Stimulated activated naive CD8-positive, alpha-beta T cell treated with anti-CD3 and anti-CD28 coated beads, Interleukin-15, Interleukin-2, amounts not matched to agents 100 ng/mL and 50 ng/mL, for 24 hours (primary cell): ENCODE measurements around the gene RAB43.
"Not testable (repeated sequence)": the region's sequence is repeated elsewhere in the genome, so short reads cannot be mapped to it uniquely, and the experiment has no call there.

Experiments
- H3K27ac Mint-ChIP-seq: one replicate; pipeline ENCODE4 v1.8.0; 2021; ENCODE audit warnings: mild to moderate bottlenecking, mixed read lengths
- H3K27me3 Mint-ChIP-seq: one replicate; pipeline ENCODE4 v1.8.0; 2021; ENCODE audit warnings: mixed read lengths
- H3K36me3 Mint-ChIP-seq: one replicate; pipeline ENCODE4 v1.8.0; 2021; ENCODE audit warnings: low read depth, mixed read lengths
- H3K4me1 Mint-ChIP-seq: one replicate; pipeline ENCODE4 v1.8.0; 2021; ENCODE audit warnings: low read depth, mixed read lengths
- H3K4me3 Mint-ChIP-seq: one replicate; pipeline ENCODE4 v1.8.0; 2021; ENCODE audit warnings: mild to moderate bottlenecking, mixed read lengths
- H3K9me3 Mint-ChIP-seq: one replicate; pipeline ENCODE4 v1.8.0; 2021; ENCODE audit warnings: mixed read lengths

Gene RAB43

GRCh38 chr3:129087138-129087702, 34.4 kb downstream of the RAB43 start:
- Mint-ChIP-seq H3K27me3 (no peaks in the 10 kb centered on the region), H3K9me3 (no peaks in the 10 kb centered on the region), H3K36me3 (peaks cover 3% of the 10 kb centered on the region), H3K27ac (no peak overlapping the region), H3K4me3 (no peak overlapping the region), H3K4me1 (no peaks in the 10 kb centered on the region)

DNA sequence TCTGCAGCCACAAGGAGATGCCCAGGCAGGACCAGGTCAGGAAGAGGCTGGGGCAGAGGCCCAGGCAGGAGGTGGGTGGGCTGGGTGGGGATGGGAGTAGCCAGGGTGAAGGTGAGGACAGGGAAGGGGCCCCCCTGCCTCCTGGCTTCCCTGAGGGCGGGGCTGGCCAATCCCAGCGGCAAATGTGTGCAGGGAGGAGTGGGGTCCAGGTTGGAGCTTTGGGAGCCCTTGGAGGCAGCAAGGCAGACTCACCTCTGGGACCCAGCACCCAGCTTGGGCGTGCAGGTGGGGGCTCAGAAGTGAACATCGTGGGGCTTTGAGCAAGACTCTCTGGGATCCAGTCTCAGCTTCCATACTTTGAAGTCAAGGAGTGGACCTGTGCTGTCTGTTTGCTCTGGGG, 35.8 kb downstream of the RAB43 start:
- Mint-ChIP-seq H3K27ac (no peak overlapping the region), H3K27me3 (no peaks in the 10 kb centered on the region), H3K4me3 (no peak overlapping the region), H3K36me3 (no peaks in the 10 kb centered on the region), H3K4me1 (peaks cover 6% of the 10 kb centered on the region), H3K9me3 (no peaks in the 10 kb centered on the region)

- Mint-ChIP-seq H3K27me3 (no peaks in the 10 kb centered on the region), H3K27ac (no peak overlapping the region), H3K4me3 (no peak overlapping the region), H3K36me3 (no peaks in the 10 kb centered on the region), H3K9me3 (no peaks in the 10 kb centered on the region), H3K4me1 (peaks cover 6% of the 10 kb centered on the region)
Observed at GRCh38 chr3:129085165-129085715, 36.4 kb downstream of the RAB43 start.

- Mint-ChIP-seq H3K27me3 (no peaks in the 10 kb centered on the region), H3K4me3 (no peak overlapping the region), H3K9me3 (no peaks in the 10 kb centered on the region), H3K4me1 (peaks cover 6% of the 10 kb centered on the region), H3K27ac (no peak overlapping the region), H3K36me3 (no peaks in the 10 kb centered on the region)
Observed at GRCh38 chr3:129084501-129084900, 37.1 kb downstream of the RAB43 start.

GRCh38 chr3:129082026-129082425, 39.6 kb downstream of the RAB43 start:
- Mint-ChIP-seq H3K4me3 (no peak overlapping the region), H3K27ac (no peak overlapping the region)

DNA sequence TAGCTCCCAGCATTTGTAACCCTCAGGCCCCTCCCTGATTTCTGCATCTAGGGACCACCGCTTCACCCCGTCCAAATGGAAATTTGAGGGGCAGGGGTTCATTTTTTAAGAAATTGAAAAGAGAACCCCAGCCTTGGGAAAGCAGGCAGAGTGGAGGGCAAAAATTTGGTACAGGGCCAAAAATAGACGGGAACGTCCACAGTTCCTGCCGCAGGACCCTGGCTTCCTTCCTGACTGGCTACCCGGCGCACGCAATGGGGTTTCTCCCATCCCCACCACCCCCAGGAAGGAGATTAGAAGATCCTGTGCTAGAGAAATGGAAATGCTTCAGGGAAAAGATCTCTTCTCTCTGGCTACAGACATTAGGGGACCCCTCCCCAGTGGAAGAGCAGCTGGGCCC, 40.1 kb downstream of the RAB43 start:
- no peaks in the 10 kb centered on the region for H3K9me3 Mint-ChIP-seq
- H3K27ac Mint-ChIP-seq = no peak overlapping the region
- peaks cover 6% of the 10 kb centered on the region for H3K4me1 Mint-ChIP-seq
- no peak overlapping the region for H3K4me3 Mint-ChIP-seq
- H3K36me3 Mint-ChIP-seq = no peaks in the 10 kb centered on the region
- H3K27me3 Mint-ChIP-seq = no peaks in the 10 kb centered on the region

More at GRCh38 chr3:129082026-129082425, 39.6 kb downstream of the RAB43 start:
- no peaks in the 10 kb centered on the region for H3K36me3 Mint-ChIP-seq
- H3K4me1 Mint-ChIP-seq = peaks cover 6% of the 10 kb centered on the region
- H3K9me3 Mint-ChIP-seq = no peaks in the 10 kb centered on the region
- no peaks in the 10 kb centered on the region for H3K27me3 Mint-ChIP-seq

DNA sequence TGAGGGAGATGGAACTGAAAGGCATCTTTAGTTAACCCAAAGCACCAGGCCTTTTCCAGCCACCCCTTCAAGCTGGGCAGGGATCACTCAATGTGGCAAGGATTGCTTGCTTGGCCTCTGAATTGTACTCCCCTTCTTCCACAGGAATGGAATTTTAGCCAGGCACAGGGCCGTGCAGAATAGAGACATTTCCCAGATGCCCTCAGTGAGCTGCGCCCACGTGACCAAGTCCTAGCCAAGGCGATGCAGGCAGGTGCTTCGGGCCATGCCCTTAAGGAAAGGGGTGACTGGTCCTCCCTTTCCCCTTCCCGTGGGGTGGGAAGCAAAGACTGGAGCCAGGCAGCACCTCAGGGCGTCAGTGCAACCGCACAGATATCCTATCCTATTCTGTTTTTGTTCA, 43.1 kb downstream of the RAB43 start:
- no peak overlapping the region for H3K27ac Mint-ChIP-seq
- H3K36me3 Mint-ChIP-seq = no peaks in the 10 kb centered on the region

DNA sequence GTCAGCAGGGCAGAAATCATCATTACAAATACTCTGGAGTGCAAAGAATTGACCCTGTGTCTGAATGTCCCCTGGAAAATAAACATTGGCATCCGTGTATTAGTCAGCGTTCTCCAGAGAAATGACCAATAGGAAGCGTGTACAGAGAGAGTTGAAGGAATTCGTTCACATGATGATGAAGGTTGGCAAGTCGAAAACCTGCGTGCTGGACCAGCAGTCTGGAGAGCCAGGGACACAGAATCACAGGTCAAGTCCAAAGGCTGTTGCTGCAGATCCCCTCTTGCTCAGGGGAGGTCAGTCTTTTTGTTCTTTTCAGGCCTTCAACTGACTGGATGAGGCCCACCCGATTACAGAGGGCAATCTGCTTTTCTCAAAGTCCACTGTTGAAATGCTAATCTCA, 44.4 kb downstream of the RAB43 start:
- H3K36me3 Mint-ChIP-seq = no peaks in the 10 kb centered on the region
- H3K4me3 Mint-ChIP-seq = no peak overlapping the region
- no peak overlapping the region for H3K27ac Mint-ChIP-seq
- peaks cover 6% of the 10 kb centered on the region for H3K4me1 Mint-ChIP-seq
- H3K27me3 Mint-ChIP-seq = no peaks in the 10 kb centered on the region
- H3K9me3 Mint-ChIP-seq = no peaks in the 10 kb centered on the region

More for the DNA sequence above, 43.1 kb downstream of the RAB43 start:
- Mint-ChIP-seq H3K27me3 (no peaks in the 10 kb centered on the region), H3K4me1 (peaks cover 6% of the 10 kb centered on the region), H3K9me3 (no peaks in the 10 kb centered on the region), H3K4me3 (no peak overlapping the region)

GRCh38 chr3:129070086-129070885, 51.3 kb downstream of the RAB43 start:
- no peaks in the 10 kb centered on the region for H3K9me3 Mint-ChIP-seq
- H3K27me3 Mint-ChIP-seq = no peaks in the 10 kb centered on the region
- no peak overlapping the region for H3K27ac Mint-ChIP-seq
- H3K36me3 Mint-ChIP-seq = no peaks in the 10 kb centered on the region
- peaks cover 16% of the 10 kb centered on the region for H3K4me1 Mint-ChIP-seq
- peak overlapping the region; percentile 28 for H3K4me3 Mint-ChIP-seq

- Mint-ChIP-seq H3K27ac (peak overlapping the region; percentile 36), H3K4me1 (peaks cover 16% of the 10 kb centered on the region), H3K4me3 (peak overlapping the region; percentile 41)
- H3K27me3 Mint-ChIP-seq, H3K36me3 Mint-ChIP-seq, H3K9me3 Mint-ChIP-seq: not testable (repeated sequence)
Observed at GRCh38 chr3:129069313-129070085, 52.1 kb downstream of the RAB43 start.

GRCh38 chr3:129068291-129068886, 53.2 kb downstream of the RAB43 start:
- Mint-ChIP-seq H3K4me1 (peaks cover 16% of the 10 kb centered on the region), H3K27ac (no peak overlapping the region), H3K27me3 (no peaks in the 10 kb centered on the region), H3K4me3 (peak overlapping the region; percentile 65), H3K36me3 (no peaks in the 10 kb centered on the region), H3K9me3 (no peaks in the 10 kb centered on the region)

GRCh38 chr3:129067719-129068118, 53.9 kb downstream of the RAB43 start:
- not testable (repeated sequence) for H3K9me3 Mint-ChIP-seq, H3K27me3 Mint-ChIP-seq, H3K36me3 Mint-ChIP-seq, H3K27ac Mint-ChIP-seq
- Mint-ChIP-seq H3K4me1 (peaks cover 16% of the 10 kb centered on the region), H3K4me3 (peak overlapping the region; percentile 65)

DNA sequence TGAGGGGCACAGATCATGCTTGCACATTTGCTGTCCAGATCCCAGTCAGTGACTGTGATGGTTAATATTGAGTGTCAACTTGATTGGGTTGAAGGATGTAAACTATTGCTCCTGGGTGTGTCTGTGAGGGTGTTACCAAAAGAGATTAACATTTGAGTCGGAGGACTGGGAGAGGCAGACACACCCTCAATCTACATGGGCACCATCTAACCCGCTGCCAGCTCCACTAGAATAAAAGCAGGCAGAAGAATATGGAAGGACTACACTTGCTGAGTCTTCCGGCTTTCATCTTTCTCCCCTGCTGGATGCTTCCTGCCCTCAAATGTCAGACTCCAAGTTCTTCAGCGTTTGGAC, 55.9 kb downstream of the RAB43 start:
- H3K36me3 Mint-ChIP-seq = no peaks in the 10 kb centered on the region
- no peak overlapping the region for H3K27ac Mint-ChIP-seq
- peaks cover 16% of the 10 kb centered on the region for H3K4me1 Mint-ChIP-seq
- H3K27me3 Mint-ChIP-seq = no peaks in the 10 kb centered on the region
- no peak overlapping the region for H3K4me3 Mint-ChIP-seq
- H3K9me3 Mint-ChIP-seq = no peaks in the 10 kb centered on the region

DNA sequence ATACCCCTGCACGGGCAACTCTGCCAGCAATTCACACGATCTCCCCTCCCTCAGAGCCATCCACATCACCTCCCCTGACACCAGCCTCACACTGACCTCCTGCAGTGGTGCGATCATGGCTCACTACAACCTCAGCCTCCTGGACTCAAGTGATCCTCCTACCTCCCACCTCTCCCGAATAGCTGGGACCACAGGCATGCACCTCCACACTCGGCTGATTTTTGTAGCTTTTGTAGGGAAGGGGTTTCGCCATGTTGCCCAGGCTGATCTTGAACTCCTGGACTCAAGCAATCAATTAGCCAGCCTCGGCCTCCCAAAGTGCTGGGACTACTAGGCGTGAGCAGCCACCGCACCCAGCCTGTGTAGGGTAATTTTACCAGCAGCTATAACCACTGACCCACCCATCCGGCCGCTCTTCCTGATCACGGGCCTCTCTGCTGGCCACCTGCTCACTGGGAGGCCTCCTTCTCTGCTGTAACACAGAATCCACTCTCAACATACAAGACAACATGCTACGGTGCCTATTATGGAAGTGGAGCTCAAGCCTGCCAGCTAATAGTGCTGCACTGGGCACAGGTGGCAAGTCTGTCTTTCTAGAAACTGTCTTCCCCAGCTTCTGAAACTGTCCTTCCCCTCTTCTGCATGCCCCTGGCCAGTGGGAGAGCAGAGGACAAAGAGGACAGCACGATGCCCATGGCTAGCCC, 56.4 kb downstream of the RAB43 start:
- Mint-ChIP-seq H3K4me3 (no peak overlapping the region), H3K9me3 (no peaks in the 10 kb centered on the region), H3K27ac (peak overlapping the region; percentile 4), H3K4me1 (peaks cover 12% of the 10 kb centered on the region), H3K36me3 (no peaks in the 10 kb centered on the region), H3K27me3 (no peaks in the 10 kb centered on the region)
